Epithelial cell of esophagus (primary cell): ENCODE data around the gene MKNK2.

Source experiments
- DNase-seq: peaks from one replicate; pipeline ENCODE4 v3.0.0; 2010; ENCODE audit warnings: low read depth
- H3K4me3 ChIP-seq: 2 replicates; pipeline ENCODE4 v1.5.1; 2011; ENCODE audit warnings: mild to moderate bottlenecking, low read length, control low read depth
- CTCF ChIP-seq: IDR thresholded peaks from 2 replicates; pipeline ENCODE4 v1.5.1; 2011; ENCODE audit warnings: low read depth, mild to moderate bottlenecking, low read length, control low read depth, inconsistent platforms; ENCODE audit not compliant: insufficient read depth; ENCODE audit errors: missing control alignments

Gene MKNK2

GRCh38 chr19:2003874-2004273 lies 47.2 kb downstream of the MKNK2 start:
- no peak for TF ChIP-seq CTCF

GRCh38 chr19:1999856-2000515 lies 51.1 kb downstream of the MKNK2 start:
- no peak for DNase-seq
- no peak for TF ChIP-seq CTCF
- no peak overlapping the region for H3K4me3 ChIP-seq

More at GRCh38 chr19:2003874-2004273, 47.2 kb downstream of the MKNK2 start:
- no peak overlapping the region for H3K4me3 ChIP-seq
- no peak for DNase-seq

- H3K4me3 ChIP-seq, result no peak overlapping the region
- no peak for DNase-seq
- TF ChIP-seq CTCF, result no peak
Observed at GRCh38 chr19:1998712-1999708, 52.0 kb downstream of the MKNK2 start.

- peak; percentile 64 for DNase-seq
- no peak for TF ChIP-seq CTCF
- no peak overlapping the region for H3K4me3 ChIP-seq
Observed at GRCh38 chr19:1997353-1998233, 53.5 kb downstream of the MKNK2 start.

GRCh38 chr19:1992759-1993260 lies 58.2 kb downstream of the MKNK2 start:
- TF ChIP-seq CTCF, result no peak
- DNase-seq, result peak; percentile 26
- H3K4me3 ChIP-seq, result no peak overlapping the region
